Activated CD8-positive, alpha-beta memory T cell treated with anti-CD3 and anti-CD28 coated beads for 48 hours (primary cell): ENCODE data around the gene AAMDC.

Experiments used
- DNase-seq, 3 experiments: peaks; one replicate each; pipeline ENCODE4 v3.0.0-alpha.2; 2020; ENCODE audit warnings: low read depth in 2 of 3, low spot score in 2 of 3

AAMDC gene

DNA sequence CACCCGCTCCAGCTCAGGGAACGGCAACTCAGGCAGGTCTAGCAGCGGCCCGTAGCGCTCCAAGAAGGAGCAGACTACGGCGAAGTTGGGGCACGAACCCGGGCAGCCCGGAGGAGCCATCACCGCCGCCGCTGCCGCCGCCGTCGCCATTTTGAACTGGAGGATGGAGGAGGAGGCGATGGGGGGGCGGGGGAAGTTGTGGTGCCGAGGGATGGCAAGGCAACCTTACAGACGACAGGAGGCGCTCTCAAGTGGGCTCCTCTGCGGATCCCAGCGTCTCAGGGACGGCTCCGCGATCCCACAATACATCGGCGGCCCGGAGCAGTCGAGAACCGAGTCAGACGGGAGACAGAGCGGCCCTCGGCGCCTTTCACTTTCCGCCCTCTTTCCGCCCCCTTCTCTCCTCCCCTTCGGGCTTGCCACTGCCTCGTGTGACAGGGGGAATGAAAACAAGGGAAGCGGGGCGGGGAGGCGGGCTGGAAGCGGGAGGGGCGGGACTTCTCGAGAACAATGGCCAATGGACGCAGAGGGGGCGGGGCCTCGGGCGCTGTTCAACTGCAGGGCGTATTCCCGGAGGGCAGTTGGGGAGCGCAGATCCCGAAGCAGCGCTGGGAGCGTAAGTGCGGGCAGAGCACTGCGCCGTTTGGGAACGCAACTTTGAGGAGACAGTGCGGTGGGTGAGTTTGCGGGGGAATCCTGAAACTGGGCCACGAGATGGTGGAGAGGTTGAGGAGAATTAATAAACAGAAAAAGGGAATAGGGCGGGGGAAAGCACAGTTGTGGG lies at the start of gene AAMDC, which contains the start of gene RSF1:
TSS of gene AAMDC (plus strand) at position 580 of the 784 bp plus-strand sequence. CDS start 21,353 bp downstream, outside the sequence.
TSS of gene RSF1 (minus strand) at position 158 of the 784 bp plus-strand sequence. CDS start at position 150, 8 bp downstream.
- DNase-seq = peak; percentile 84 to 94 (median 85)

DNA sequence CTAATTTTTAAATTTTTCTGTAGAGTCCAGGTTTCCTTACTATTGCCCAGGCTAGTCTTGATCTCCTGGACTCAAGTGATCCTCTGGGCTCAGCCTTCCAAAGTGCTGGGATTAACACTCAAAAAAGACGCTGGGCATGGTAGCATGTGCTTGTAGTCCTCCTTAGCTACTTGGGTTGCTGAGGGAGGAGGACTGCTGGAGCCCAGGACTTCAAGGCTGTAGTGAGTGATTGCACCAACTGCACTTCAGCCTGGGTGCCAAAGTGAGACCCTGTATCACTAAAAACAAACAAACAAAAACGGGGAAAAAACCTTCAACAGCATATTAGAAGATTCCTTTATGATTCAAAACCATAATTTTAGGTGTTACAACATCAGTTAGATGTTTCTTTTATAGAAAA lies 45.0 kb upstream of the AAMDC start:
- DNase-seq = no peak

DNA sequence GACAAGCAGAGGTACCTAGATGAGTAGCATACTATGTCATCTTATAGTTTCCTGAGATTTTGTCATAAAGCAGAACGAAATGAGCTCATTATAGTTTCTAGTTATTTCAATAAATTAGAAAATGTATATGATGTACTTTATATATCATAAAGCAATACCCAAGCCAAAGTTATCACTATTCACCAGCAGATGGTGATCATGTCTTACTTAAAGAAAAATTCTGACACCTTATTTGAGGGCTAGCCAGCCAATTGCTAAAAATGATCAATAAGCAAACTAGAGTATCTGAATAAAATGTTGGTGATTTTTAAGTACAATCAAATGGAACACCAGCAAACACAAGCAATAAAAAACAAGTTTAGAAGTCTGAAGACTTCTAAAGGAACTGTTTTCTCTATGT lies 44.5 kb upstream of the AAMDC start:
- no peak for DNase-seq

DNA sequence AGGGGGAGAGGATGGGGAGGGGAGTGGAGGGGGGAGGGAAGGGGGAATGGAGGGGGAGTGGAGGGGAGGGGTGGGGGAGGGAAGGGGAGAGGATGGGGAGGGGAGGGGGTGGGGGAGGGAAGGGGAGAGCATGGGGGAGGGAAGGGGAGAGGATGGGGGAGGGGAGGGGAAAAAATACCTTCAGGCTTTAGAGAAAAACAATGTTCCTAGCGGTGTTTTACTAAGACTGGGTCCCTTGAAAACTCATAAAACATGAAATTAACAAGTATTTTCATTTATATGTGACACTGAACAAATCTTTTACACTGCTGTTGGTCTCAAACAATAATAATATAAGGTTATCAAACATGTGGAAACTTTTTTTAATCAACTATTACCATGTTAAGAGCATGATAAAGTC lies 42.8 kb upstream of the AAMDC start:
- DNase-seq = no peak

DNA sequence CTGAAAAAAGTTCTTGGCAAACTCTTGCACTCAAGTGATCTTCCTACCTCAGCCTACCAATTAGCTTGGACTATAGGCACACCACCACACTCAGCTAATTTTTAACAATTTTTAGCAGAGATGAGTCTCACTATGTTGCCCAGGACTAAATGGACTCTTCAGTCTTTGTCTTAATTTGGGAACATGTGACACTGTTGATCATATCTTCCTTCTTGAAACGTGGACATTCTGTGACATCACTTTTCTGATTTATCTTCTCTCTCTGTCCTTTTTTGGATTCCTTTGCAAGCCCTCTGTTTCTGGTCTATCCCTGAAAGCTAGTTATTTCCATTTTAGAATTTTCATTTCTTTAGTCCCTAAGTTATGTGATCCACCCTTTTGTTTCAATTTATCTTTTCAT lies 42.4 kb upstream of the AAMDC start:
- DNase-seq = no peak

DNA sequence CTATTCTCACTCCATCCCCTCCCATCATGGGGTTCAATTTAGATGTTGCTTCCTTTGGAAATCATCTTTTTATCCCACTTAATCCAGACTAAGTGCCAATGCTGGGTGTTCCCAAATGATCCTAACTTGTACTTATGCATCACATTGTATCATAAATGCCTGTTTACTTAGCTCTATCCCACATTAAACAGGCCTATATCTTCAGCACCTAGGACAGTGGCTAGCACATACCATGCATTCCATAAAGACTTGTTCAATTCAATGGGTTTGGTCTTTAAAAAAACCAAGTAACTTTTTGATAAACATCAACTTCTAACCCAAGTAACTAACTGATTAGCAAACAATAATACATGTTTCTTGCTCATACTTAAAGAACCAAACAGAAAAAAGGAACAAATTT lies 41.0 kb upstream of the AAMDC start:
- no peak for DNase-seq

DNA sequence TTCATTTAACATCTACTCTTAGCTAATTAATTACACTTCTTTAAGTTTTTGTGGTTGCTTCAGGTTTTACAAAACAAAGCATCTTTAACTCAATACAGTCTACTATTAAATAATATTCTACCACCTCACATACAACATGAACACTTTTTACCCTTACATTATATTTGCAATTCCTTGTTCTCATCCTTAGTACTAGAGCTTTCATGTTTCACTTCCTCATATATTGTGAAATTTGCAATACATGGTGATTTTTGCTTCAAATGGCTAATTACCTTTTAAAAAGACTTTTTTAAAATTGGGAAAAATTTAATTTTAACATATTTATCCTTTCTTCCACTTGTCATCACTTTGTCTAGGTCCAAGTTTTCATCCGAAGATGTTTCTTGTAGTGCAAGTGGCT lies 37.9 kb upstream of the AAMDC start:
- DNase-seq = no peak

DNA sequence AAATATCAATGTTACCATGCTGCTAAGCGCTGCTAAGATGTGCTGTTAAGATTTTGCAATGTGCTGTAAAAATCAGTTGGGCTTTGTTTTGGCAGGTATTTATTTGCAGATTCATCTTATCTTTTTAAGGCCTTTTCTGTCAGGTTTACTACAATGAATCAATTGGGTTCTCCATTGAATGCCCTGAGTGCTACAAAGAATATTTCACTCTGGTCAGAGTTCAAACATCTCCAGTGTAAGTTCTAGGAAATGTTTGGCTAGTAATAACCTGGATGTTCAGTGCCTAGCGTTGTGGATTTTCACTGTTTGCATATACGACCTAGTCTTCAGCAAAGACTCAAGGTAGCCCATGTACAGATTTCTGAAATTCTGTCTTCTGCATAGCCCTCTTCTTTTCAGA lies 36.4 kb upstream of the AAMDC start:
- no peak for DNase-seq

DNA sequence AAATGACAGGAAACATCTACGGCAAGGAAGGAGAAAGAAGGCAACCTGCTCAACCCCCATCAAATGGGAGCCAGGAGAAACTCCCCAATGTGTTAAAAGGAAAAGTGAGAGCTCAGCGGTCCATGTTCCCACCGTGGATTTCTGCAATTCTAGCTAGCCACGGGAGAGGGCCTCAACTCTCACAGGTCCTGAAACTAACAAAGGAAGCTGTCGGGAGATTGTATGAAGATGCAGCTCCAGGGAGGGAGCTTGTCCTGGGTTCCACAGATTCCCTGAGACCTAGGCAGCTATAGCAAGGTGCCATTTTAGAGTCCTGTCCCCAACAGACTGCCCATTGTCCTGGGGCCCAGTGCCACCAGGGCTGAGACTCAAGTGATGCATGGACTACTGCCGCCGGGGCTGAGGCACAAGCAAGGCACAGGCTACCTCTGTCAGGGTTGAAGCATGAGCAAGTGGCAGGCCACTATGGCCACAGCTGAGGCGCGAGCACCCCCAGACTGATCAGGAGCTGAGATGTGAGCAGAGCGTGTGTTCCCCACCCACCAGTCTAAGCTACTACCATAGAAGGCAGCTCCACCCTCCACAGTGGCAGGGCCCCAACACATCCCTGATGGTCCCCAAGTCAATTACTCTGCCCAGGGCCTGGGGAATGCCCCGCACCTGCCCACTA lies 31.7 kb upstream of the AAMDC start:
- no peak for DNase-seq

DNA sequence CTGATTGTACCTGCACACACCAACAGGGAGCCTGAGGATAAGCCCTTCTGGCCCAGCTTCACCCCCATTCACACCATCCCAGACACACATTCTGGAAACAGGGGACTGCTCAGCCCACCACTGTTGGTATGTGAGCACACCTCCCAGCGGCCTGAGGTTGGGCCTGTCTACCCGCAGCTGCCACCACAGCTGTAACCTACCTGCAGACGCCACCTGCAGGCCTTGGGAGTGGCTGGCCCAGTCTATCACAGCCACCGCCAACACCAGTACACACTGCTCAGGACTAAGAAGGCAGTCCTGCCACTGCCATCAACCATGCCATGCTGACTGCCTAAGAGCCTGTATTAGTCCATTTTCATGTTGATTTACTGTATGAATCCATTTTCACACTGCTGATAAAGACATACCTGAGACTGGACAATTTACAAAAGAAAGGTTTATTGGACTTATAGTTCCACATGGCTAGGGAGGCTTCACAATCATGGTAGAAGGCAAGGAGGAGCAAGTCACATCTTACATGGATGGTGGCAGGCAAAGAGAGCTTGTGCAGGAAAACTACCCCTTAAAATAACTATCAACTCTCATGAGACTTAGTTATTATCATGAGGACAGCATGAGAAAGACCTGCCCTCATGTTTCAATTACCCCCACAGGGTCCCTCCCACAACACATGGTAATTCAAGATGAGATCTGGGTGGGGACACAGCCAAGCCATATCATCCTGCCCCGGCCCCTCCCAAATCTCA lies 31.0 kb upstream of the AAMDC start:
- no peak for DNase-seq

DNA sequence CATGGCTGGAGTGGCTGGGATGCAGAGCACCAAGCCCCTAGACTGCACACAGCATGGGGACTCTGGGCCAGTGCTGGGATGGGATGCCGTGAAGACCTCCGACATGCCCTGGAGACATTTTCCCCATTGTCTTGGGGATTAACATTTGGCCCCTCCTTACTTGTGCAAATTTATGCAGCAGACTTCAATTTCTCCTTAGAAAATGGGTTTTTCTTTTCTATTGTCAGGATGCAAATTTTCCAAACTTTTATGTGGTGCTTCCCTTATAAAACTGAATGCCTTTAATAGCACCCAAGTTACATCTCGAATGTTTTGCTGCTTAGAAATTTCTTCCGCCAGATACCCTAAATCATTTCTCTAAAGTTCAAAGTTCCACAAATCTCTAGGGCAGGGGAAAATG lies 29.6 kb upstream of the AAMDC start:
- no peak for DNase-seq

DNA sequence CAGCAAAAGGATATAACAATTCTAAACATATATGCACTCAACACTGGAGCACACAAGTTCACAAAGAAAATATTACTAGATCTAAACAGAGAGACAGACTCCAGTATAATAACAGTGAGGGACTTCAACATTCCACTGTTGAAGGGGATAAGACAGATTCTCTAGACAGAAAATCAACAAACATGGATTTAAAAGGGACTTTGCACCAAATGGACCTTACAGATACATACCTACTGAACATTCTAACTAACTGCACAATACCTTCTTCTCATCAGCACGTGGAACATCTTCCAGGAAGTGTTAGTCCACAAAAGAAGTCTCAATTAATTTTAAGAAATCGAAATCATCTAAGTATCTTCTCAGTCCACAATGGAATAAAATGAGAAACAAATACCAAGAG lies 27.0 kb upstream of the AAMDC start:
- no peak for DNase-seq

DNA sequence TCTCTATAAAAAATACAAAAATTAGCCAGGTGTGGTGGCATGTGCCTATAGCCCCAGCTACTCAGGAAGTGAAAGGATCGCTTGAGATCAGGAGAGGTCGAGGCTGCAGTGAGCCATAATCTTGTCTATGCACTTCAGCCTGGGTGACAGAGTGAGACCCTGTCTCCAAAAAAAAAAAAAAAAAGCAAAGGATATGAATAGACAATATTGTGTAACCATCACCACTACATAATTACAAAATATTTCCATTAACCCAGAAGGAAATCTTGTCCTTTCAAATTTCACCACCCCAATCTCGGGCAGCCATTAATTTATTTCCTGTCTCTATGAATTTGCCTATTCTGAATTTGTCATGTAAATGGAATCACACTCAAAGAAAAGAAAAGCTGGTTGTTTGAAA lies 21.6 kb upstream of the AAMDC start:
- DNase-seq = no peak

DNA sequence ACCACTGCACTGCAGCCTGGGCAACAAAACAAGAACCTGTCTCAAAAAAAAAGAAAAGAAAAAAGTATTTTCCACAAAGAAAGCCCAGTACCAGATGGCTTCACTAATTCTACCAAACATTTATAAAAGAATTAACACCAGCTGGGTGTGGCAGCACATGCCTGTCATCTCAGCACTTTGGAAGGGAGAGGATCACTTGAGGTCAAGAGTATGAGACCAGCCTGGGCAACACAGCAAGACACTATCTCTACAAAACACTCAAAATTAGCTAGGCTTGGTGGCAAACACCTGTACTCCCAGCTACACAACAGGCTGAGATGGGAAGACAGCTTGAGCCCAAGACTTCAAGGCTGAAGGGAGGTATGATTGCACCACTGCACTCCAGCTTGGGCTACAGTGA lies 20.5 kb upstream of the AAMDC start:
- no peak for DNase-seq

DNA sequence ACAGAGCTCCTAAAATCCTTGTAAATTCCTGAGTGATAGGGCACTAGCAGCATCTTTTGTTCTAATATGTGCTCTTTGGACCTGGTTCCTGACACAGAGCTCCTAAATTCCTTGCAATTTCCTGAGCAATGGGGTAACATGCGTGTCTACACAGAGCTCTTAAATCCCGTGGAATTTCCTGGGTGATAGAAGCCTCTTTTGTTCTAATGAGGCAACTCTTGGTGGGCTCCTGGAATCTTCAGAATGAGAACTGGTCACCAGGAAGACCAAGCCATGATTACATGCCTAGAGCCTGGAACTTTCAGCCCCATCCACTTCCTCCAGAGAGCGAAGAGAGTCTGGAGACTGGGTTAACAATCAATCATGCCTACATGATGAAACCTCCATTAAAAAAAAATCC lies 19.5 kb upstream of the AAMDC start:
- DNase-seq = no peak

DNA sequence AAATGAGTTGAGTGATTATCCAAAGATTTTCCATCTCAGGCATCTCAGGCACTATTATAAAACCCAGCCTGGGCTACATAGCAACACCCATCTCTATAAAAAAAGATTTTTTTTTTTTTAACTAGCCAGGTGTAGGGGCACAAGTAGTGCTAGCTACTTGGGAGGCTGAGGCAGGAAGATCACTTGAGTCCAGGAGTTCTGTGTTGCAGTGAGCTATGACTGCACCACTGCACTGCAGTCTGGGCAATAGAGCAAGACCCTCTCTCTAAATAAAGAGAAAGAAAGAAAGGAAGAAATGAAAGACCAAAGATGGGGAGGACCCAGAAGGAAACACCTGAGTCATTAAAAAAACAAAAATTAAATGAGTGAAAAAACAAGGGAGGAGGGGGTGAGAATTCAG lies 14.5 kb upstream of the AAMDC start:
- no peak for DNase-seq

DNA sequence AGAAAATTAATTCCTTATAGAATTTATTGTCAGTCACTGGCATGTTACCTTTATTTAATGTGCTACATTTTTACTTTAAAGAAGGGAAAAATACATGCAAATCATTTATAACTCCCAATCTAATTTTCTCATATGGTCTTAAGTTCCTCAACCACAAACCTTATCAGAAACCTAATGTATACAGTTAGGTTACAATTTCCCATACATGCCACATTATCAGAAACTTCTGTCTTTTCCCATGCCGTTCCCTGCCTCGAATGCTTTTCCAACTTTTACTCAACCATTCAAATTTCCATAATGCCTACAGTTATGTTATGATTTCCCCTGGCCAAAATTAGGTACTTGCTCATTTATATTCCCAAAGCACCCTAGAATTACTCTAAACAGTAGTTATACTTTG lies 14.0 kb upstream of the AAMDC start:
- no peak for DNase-seq

DNA sequence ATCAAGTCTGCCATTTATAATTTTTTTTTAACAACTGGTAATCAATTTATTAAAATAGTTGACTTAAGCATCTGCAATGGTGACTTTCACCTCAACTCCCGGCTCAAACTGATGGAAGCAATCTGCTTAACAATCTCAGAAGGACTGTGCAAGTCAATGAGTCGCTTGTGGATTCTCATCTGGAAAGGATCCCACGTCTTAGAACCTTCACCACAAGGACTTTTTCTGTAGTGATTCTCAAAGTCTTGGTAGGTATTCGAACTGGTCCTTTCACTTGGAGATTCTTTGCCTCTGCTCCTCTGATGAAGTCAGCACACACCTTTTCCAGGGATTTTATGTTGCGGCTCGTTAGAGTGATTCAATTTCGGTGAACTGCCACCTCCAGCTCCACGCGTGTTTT lies 7.7 kb upstream of the AAMDC start:
- DNase-seq = no peak

DNA sequence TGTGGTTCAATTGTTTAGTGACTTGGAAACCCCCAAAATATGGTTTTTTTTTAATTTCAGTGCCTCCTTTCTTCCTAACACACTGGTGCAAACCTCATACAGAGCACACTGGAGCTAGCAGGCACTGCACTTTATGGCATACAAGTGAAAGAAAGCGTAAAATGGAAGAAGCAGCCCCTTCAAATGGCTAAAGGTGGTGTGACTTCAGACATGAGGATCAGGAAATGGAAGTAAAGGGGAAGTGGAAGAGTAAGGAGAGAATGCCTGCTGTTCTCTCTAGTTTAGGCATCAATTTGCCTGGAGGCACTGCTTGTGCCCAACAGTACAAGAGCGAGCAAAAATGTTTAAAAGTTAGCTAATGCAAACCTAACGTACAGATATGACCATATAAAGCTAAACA lies 6.1 kb upstream of the AAMDC start:
- DNase-seq = no peak

DNA sequence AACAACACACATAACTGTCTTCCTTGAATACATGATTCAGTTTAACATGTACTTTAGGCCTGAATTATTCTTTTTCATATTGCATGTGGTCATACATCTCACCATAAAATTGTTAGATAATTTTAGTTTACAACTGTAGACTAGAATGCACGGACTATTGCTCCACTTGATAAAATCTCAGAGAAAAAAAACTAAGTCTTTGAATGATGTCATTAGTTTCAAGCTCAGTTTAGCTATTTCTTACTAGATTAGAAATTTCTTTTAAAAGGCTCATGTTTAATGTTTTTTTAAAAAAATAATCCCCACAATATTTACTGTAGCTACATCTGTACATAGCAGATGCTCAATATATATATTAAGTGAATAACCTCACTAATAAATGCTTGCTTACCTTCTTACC lies 5.5 kb upstream of the AAMDC start:
- no peak for DNase-seq

DNA sequence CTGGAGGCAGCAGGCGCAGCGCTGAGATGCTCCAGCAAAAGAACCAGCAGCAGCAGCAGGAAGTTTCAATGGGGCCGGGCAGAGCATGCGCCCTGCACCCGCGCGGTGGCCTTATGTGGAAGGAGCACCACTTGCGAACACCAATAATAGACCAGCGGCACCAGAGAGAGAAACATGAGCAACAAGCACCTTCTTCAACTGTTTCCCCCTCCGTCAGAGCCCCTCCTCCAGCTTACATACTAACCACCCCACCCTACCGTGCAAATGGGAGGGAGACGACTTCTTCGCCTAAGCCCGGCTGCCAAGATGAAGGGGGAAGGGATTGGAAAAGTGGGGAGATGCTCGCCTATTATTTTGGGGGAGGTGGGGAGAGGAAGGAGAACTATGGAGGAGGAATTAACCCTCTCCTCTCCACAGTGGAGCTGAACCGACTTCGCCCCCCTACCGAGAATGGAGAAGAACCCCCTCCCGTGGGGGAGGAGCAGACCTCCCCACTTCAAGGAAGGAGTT lies 1.5 kb upstream of the AAMDC start:
- peak; percentile 44 to 60 (median 53) for DNase-seq
